Pancreas (tissue), 10 donors: Measurements from ENCODE around the gene USP9Y. TPM values are rescaled to one million over a fixed set of nuclear protein-coding genes. Genes with fewer than 3 reads are reported as not detected.

Source experiments
- ATAC-seq, 4 donors: fragments of 200-7000 bp; cut with Tn5 transposase; one replicate each; pipeline versions ENCODE4 v1.8.0 to v1.9.1; 2020; ENCODE audit warnings: mild to moderate bottlenecking in 4 of 4, moderate library complexity in 4 of 4
- DNase-seq, 6 donors: peaks; one replicate each; pipeline ENCODE4 v3.0.0-alpha.2; 2020
- FAIRE-seq: peaks from 2 replicates; lab custom pipeline; 2012; peaks lifted over from hg19 to GRCh38; lab: Jason Lieb, UNC
- H3K27ac ChIP-seq, 4 donors: fragments of 200-600 bp; sonication (generic); 1 replicate in 3 of 4; 2 replicates in 1 of 4; pipeline versions ENCODE4 v1.5.0 to v1.8.0; 2020
- H3K27me3 ChIP-seq, 4 donors: fragments of 200-600 bp; one replicate each; pipeline ENCODE4 v1.8.0; 2021
- H3K36me3 ChIP-seq, 3 donors: fragments of 200-600 bp; sonication (generic) in 1 of 3; one replicate each; pipeline versions ENCODE4 v1.5.0 to v1.8.0; 2020 to 2021
- H3K4me1 ChIP-seq, 3 donors: fragments of 200-600 bp; one replicate each; pipeline ENCODE4 v1.8.0; 2021
- H3K4me3 ChIP-seq, 4 donors: fragments of 200-600 bp; sonication (generic) in 2 of 4; one replicate each; pipeline versions ENCODE4 v1.5.0 to v1.8.0; 2020 to 2021
- H3K9me3 ChIP-seq, 4 donors: fragments of 200-600 bp; one replicate each; pipeline ENCODE4 v1.8.0; 2021
- CTCF ChIP-seq, 4 donors: fragments of 200-600 bp; sonication (generic) in 3 of 4; IDR thresholded peaks; one replicate each; pipeline versions ENCODE4 v1.5.0 to v1.8.0; 2021; ENCODE audit warnings: antibody characterized with exemption in 4 of 4
- WGBS, 2 donors: extraction: QIAGEN DNeasy Blood & Tissue Kit; methylation state at CpG; one replicate each; pipeline ENCODE4 v1.1.7; 2013; 5-methylcytosine and 5-hydroxymethylcytosine counted together
- intact Hi-C, 3 donors: fragments of 100-400 bp; cut with DNase I; formaldehyde crosslinking; loops; one replicate each; pipeline versions ENCODE4 v1.11.1 to v1.14.2; 2022
- polyA plus RNA-seq, 2 donors: library from polyadenylated mRNA; stranded (reverse); fragments of 200-250 nt; gene quantifications; one replicate each; pipeline ENCODE4 v1.2.3, GENCODE V29; 2013
- total RNA-seq, 6 donors: library from RNA; stranded (reverse); fragmentation: NEBNext Ultra II Directional in 4 of 6; extraction: Animal tissue kit (Norgen Biotek cat#: 25700) in 4 of 6; gene quantifications; one replicate each; pipeline versions ENCODE4 v1.2.1 to v1.2.4, GENCODE V29; 2021 to 2023
- donor health status: healthy with polysubstance abuse.
- donor health status: DM: no; HTN: no; CAD: no; lungs with moderate emphysema.
- donor health status: DM: no; HTN: no; CAD: no.
- donor health status: control.
- donor health status: control.
- donor health status: Bipolar disorder and iron deficiency.
- donor health status: DM: yes; HTN: yes; CAD: no.
- donor health status: DM: no; HTN: no; CAD: no.
- donor health status: DM: no; HTN: no; CAD: no.
- donor health status: DM: yes; HTN: yes; CAD: no.

Gene USP9Y
- total and polyA plus RNA-seq, 8 donors = 0.09 to 20.4 (median 10.4) TPM; not detected in 5

- no peak for TF ChIP-seq CTCF (IDR thresholded peaks at IDR 0.05)
- ATAC-seq = no peak
- DNase-seq = no peak
- Histone ChIP-seq H3K4me1 (no peaks in the 10 kb centered on the region), H3K4me3 (no peak overlapping the region), H3K27ac (no peak overlapping the region), H3K36me3 (no peaks in the 10 kb centered on the region), H3K9me3 (no peaks in the 10 kb centered on the region), H3K27me3 (no peaks in the 10 kb centered on the region)
- no peak for FAIRE-seq
- intact Hi-C loops = no loop called here
- 8% methylated on average over 2 of the region's 2 CpGs; no CpG with 5 or more reads in 1 of the 2 donors for WGBS, 2 donors
These were observed 197.6 kb downstream of the USP9Y start for GRCh38 chrY:12898604-12899003.

- intact Hi-C loops = no loop called here
- Histone ChIP-seq H3K9me3 (no peaks in the 10 kb centered on the region), H3K27ac (no peak within 1 kb of the TSS), H3K27me3 (no peaks in the 10 kb centered on the region), H3K36me3 (no peaks in the 10 kb centered on the region), H3K4me3 (no peak within 1 kb of the TSS), H3K4me1 (no peaks in the 10 kb centered on the region)
- TF ChIP-seq CTCF (IDR thresholded peaks at IDR 0.05) = no peak
- DNase-seq (peak in 1 of 6 donors; percentile 86), FAIRE-seq (no peak), ATAC-seq (no peak)
- WGBS, 2 donors = 1% methylated on average over 54 of the region's 54 CpGs; no CpG with 5 or more reads in 1 of the 2 donors
These were observed 203.8 kb downstream of the USP9Y start, which contains the start of gene DDX3Y for GRCh38 chrY:12904618-12905516. Gene DDX3Y (plus strand): TSS chrY:12904868. CDS start chrY:12904937, 69 bp downstream.

GRCh38 chrY:12905517-12905872, 204.5 kb downstream of the USP9Y start:
- intact Hi-C loops = no loop called here
- WGBS, 2 donors = 0% methylated on average over 19 of the region's 19 CpGs; no CpG with 5 or more reads in 1 of the 2 donors
- FAIRE-seq = no peak
- Histone ChIP-seq H3K4me3 (no peak overlapping the region), H3K36me3 (no peaks in the 10 kb centered on the region), H3K27ac (no peak overlapping the region), H3K4me1 (no peaks in the 10 kb centered on the region), H3K27me3 (no peaks in the 10 kb centered on the region), H3K9me3 (no peaks in the 10 kb centered on the region)
- peak in 1 of 6 donors; percentile 58 for DNase-seq
- no peak for TF ChIP-seq CTCF (IDR thresholded peaks at IDR 0.05)
- ATAC-seq = no peak

- DNase-seq = no peak
These were observed 204.9 kb downstream of the USP9Y start for GRCh38 chrY:12905895-12906294.

More at GRCh38 chrY:12905895-12906294, 204.9 kb downstream of the USP9Y start:
- FAIRE-seq (no peak), ATAC-seq (no peak)
- TF ChIP-seq CTCF (IDR thresholded peaks at IDR 0.05) = no peak
- Histone ChIP-seq H3K36me3 (no peaks in the 10 kb centered on the region), H3K4me3 (no peak overlapping the region), H3K27me3 (no peaks in the 10 kb centered on the region), H3K4me1 (no peaks in the 10 kb centered on the region), H3K9me3 (no peaks in the 10 kb centered on the region), H3K27ac (no peak overlapping the region)
- intact Hi-C loops = no loop called here
- WGBS, 2 donors = 1% methylated on average over 15 of the region's 15 CpGs; no CpG with 5 or more reads in 1 of the 2 donors

Other genes starting within 250 kb of the USP9Y start
- 10 to 100 TPM in 1 of 6 donors, under 1 TPM in 1, not detected in 4; 0.28 to 16.5 TPM for gene DDX3Y, start 203.6 kb downstream of the USP9Y start, total RNA-seq
- 10 to 100 TPM in 1 of 2 donors, under 1 TPM in 1; 0.07 to 13.8 TPM for gene DDX3Y, start 203.6 kb downstream of the USP9Y start, polyA plus RNA-seq